Cardiac fibroblast (primary cell): ENCODE data around the gene PRIM2.
A peak's percentile ranks its signal among the peaks of the same experiment; 100 is the strongest.
"Not testable (repeated sequence)": the region's sequence is repeated elsewhere in the genome, so short reads cannot be mapped to it uniquely, and the experiment has no call there.

Experiments
- DNase-seq, 2 donors: peaks; one replicate each; pipeline versions ENCODE4 v3.0.0 to v3.0.0-alpha.2; 2010; ENCODE audit warnings: low read depth in 2 of 2
- H3K4me3 ChIP-seq, 2 donors: replicated peaks in 1 of 2; 1 replicate in 1 of 2; 2 replicates in 1 of 2; pipeline ENCODE4 v1.5.1; 2011; ENCODE audit warnings: low read depth in 2 of 2, low read length in 2 of 2, mild to moderate bottlenecking in 2 of 2, moderate library complexity in 1 of 2

Gene PRIM2

DNA sequence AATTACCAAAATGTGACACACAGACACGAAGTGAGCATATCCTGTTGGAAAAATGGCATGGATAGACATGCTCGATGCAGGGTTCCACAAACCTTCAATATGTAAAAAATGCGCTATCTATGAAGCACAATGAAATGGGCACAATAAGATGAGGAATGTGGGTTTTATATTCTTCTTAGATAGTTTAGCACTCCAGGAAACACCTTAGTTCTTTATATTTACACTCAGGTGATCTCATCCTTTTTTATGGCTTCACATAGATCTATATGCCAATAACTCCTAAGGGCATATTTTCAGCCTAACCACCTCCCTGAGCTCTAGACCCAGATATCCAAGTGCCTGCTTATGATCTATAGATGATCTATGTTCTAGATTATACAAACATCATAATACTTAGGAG lies 244.8 kb downstream of the PRIM2 start:
- DNase-seq, H3K4me3 ChIP-seq: not testable (repeated sequence)

DNA sequence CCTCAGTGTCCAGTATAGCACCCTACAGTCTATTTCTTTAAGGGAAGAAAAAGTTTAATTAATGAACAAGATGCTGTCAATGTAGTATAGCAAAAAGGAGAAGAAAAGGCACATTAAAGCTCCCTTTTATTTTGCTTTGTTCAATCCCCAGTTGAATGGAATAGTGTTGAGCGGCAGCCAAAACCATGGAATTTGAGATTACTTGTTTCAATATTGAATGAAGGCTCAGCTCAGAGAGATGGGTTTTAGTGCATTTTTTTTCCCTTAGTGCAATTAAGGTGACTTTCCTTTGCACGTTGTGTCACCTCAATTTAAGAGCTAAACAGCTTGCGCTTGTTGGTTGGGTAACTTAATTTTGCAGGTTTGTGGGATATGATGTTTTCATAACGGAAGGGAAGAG lies 254.7 kb downstream of the PRIM2 start:
- peak in 1 of 2 donors; percentile 4 for DNase-seq
- not testable (repeated sequence) for H3K4me3 ChIP-seq

DNA sequence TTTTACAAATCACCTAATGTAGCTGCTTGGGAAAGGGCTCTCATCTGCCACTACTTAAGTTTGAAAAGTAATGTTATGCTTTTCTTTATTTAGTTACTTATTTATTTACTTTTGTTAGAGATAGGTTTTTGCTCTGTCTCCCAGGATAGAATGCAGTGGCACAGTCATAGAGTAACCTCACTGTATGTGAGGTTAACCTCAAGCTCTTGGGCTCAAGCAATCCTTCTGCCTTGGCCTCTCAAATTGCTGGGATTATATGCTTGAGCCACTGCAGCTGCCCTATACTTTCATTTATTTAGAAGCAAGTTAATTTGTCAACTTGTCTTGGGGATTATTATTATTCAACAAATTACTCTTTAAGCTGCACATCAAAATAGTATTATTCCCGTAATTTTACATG lies 255.4 kb downstream of the PRIM2 start:
- not testable (repeated sequence) for H3K4me3 ChIP-seq, DNase-seq

DNA sequence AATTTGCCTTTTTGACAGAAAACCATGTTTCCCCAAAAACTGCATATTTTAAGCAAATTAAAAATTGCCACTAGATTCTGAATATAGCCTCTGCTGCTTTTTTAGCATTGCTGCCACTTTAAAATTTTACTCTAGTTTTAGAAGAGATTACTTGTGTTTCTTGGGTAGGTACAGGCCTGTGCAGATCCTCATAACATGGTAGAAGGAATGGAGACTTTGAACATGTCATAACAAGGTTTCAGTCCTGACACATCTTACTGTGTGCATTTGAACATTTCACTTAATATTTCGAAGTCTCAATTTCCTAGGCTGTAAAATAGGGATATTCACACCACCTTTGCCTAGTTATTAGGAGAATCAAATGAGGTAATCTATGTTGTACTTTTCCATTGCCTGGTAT lies 259.6 kb downstream of the PRIM2 start:
- not testable (repeated sequence) for H3K4me3 ChIP-seq, DNase-seq

DNA sequence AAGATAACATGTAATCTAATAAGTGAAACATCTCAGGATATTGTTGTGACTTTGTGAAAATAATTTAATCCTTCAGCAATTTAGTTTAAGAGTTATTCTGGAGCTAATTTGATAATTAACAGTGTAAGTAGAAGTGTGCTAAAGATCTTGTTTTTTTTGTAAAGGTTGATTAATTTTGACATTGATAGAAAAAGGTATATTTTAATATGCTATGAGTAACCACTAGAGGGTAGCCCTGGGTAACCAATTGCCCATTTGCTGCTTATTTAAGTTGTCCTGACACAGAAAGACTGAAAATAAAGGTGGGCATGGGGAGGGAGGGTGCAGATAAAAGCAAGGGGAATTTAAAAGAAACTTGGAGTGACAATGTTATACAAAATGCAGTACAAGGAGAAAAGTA lies 262.1 kb downstream of the PRIM2 start:
- DNase-seq = peak; percentile 11 to 27
- H3K4me3 ChIP-seq = not testable (repeated sequence)

DNA sequence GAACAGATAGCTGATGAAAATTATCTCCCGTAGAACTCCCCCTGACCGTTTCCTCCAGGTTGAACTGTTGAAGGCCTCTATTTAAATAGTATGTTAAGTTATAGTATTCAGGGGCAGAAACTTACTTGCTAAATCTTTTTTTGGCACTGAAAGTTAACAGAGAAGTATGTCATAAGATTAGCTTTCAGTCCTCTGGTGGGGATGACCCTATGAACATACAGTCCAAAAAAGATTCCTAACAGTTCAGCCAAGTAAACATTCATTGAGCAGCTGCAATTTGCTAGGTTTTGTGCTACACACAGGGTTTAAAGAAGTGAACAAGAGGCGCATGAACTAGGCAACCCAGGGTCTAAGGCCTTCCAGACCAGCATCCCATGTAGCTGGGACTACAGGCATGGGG lies 264.2 kb downstream of the PRIM2 start:
- not testable (repeated sequence) for H3K4me3 ChIP-seq, DNase-seq

DNA sequence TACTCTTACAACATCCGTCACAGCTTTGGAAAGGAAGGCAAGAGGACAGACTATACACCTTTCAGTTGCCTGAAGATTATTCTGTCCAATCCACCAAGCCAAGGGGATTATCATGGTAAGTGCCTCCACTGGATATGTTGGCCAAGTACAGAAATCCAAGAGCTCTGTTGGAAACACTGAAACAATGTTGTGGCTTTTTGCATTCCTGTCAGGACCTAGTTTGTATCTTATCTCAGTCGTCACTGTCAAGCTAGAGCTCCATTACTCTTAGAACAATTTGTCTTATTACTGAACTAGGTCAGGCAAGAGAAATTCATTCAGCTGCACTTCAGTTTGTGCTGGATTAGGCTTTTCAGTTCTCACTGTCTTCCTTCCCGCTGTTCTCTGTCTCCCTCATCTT lies 283.7 kb downstream of the PRIM2 start:
- H3K4me3 ChIP-seq = not testable (repeated sequence)
- peak in 1 of 2 donors; percentile 60 for DNase-seq

DNA sequence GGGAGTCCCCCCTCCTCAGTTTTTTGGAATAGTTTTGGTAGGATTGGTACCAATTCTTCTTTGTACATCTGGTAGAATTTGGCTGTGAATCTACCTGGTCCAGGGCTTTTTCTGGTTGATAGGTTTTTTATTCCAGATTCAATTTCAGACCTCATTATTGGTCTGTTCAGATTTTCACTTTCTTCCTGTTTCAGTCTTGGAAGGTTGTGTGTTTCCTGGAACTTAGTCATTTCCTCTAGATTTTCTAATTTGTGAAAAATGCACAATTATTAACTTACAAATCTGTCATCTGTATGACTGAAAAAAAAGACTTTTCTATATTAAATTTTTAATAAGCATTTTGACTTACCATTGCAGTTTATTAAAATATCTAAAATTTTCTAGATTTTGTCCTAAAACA lies 287.9 kb downstream of the PRIM2 start:
- not testable (repeated sequence) for H3K4me3 ChIP-seq
- DNase-seq = peak; percentile 6 to 49

DNA sequence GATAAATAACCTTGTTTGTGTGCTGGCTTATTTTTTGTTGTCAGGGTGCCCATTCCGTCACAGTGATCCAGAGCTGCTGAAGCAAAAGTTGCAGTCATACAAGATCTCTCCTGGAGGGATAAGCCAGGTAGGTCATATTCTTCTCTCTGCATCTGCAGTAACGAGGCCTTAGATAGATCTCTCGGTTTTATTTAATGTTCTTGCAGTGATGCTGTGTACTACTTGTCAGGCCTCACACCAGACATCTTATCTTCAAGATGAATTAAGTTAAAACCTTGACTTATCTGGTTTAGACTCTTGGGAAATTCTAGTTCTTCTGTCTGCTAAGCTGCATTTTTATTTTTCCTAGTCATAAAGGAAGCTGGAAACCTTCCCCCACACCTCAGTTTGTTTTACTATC lies 288.9 kb downstream of the PRIM2 start:
- not testable (repeated sequence) for DNase-seq, H3K4me3 ChIP-seq

DNA sequence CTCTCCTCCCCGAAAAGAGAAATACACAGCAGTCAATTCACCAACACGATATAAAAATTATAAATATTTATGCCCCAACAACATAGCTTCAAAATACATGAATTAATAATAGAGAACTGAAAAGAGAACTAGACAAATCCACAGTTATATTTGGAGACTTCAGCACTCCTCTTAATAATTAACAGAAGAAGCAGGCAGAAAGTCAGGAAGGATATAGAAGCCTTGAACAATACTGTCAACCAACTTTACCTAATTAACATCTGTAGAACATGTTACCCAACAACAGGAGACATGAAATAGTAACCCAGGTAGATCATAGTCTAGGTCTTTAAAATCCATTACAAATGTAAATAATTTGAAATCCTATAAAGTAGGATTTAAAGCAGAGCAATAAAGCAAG lies 293.2 kb downstream of the PRIM2 start:
- not testable (repeated sequence) for DNase-seq, H3K4me3 ChIP-seq

DNA sequence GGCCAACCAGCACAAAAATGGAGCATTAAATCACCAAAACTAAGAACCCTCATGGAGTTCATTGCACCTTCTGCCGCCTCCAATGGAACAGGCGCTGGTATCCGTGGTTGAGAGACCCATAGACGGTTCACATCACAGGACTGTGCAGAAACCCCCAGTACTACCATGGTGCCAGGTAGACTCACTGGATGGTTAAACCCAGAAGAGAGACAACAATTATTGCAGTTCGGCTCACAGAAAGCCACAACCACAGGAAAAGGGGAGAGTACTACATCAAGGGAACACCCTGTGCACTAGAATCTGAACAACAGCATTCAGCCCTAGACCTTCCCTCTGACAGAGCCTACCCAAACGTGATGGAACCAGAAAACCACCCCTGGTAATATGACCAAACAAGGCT lies 301.5 kb downstream of the PRIM2 start:
- not testable (repeated sequence) for H3K4me3 ChIP-seq, DNase-seq

DNA sequence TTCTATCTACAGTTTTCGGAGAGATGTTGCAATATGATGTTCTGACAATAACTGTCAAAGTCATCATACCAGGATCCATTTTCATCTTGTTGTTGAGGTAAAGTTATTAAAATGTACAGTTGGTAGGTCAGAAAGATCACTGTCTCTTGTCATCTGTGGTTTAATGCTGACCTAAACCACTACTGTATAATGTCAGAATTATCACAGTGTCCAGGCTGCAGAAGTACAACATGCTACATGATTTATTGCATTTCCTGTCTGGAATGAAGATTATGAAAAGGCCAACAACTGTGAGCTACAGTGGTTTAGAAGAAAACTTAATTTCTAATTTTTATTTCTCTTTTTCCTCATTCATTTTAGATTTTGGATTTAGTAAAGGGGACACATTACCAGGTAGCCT lies 314.3 kb downstream of the PRIM2 start:
- not testable (repeated sequence) for H3K4me3 ChIP-seq, DNase-seq

DNA sequence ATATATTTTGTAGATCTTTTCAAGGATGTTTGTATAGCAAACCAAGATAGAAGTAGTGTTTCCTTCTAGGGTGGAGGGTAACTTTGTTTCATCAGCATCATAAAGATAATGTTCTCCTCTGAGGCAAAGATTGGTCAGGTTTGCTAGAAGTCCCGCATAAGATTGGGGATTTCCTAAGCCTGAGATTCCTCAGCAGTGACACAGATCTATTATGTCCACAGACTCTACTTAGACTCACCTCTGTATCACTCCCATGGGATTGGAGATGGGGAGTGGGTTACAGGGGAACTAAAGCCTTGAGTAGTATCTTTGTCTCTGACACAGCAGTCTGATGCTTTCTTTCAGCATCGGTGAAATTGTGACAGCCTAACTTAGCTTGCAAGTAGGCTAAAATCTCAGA lies 341.1 kb downstream of the PRIM2 start:
- not testable (repeated sequence) for H3K4me3 ChIP-seq
- peak in 1 of 2 donors; percentile 80 for DNase-seq

DNA sequence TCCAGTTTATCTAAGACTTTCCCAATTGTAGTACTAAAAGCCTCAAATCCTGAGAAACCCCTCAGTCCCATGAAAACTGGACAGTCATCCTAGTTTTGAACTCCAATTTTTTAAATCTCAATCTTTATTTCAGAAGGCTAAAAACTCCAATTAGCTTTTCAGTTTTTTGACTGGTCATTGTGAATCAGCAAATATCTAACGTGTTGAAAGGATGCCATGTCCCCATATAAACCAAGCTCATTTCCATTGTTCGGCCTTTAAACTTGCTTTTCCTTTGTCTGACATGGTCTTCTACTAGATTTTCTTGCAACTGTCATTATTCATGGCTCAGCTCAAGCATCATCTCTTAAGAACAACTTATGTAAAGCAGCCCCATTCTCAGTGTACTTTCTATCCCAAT lies 342.4 kb downstream of the PRIM2 start:
- DNase-seq = peak in 1 of 2 donors; percentile 35

DNA sequence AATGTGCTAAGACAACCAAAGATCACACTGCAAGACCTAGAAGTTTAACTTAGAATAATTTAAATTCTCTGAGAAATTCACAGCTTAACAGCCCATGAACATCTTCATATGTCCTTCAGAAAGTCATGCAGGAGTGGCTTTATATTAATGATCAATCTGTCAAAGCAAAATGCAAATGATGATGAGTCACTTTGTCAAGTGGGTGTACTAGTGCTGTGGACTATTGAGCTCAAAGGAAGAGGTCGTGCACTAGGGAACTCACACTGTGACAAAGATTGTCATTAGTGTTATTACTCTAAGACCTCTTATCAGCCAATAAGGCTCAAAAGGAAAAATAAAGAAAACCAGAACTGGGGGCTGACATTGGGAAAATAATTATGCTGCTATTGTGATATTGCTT lies 343.5 kb downstream of the PRIM2 start:
- H3K4me3 ChIP-seq, DNase-seq: not testable (repeated sequence)

More for the DNA sequence above, 342.4 kb downstream of the PRIM2 start:
- not testable (repeated sequence) for H3K4me3 ChIP-seq

DNA sequence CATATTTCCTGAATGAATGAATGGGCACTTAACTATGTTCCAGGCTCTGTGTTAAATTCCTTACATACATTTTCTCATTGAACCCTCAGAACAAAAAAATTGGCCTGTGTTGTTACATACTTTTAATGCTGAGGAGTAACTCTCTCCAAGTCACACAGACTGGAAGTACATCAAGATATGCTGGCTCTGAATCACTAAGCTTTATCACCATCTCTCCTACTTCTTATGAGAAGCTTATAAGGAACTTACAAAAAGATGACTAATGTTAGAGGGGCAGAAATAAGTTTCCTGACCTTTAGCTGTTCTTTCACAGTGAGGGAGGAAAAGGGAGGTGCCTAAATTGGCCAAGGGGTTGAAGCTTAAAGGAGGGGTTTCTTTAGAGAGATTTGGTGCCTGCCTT lies 350.7 kb downstream of the PRIM2 start:
- not testable (repeated sequence) for H3K4me3 ChIP-seq, DNase-seq

DNA sequence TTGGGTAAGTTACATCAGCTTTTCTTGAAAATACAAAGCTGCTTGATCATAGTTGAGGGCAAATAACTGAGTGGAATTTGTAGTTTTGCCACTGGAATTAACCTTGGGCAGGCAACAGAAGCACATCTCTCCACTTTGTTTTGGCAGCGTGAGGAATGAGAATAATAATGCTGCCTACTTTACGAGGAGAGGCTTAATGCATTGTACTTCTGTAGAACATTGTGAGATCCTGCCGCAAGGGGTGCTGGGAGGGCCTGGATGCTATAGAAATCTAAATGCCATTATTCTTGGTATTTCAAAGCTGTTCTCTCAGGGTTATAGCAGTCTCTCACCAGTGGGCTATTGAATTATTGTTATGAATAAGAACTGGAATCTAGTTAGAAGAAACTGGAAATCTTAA lies 353.8 kb downstream of the PRIM2 start:
- not testable (repeated sequence) for H3K4me3 ChIP-seq, DNase-seq
